Measurements from ENCODE around the gene C1orf87. TPM values are rescaled to one million over a fixed set of nuclear protein-coding genes. Genes with fewer than 3 reads are reported as not detected.

The C1orf87 gene
- total RNA-seq, 1 experiment from 2014 or later, result not detected

GRCh38 chr1:59973719-59974118, 99.9 kb downstream of the C1orf87 start:
- peaks cover 4% of the 10 kb centered on the region in 2 experiments; a peak in 2 of 4 replicates for H3K4me1 ChIP-seq (ENCODE audit: control insufficient read depth in 1 of 2, insufficient read depth in 2 of 2, low read length in 2 of 2)
- POLR2A ChIA-PET, result no interaction called here

More at GRCh38 chr1:59973719-59974118, 99.9 kb downstream of the C1orf87 start:
- Histone ChIP-seq H4K20me1 (ENCODE audit: insufficient read depth) (no peaks in the 10 kb centered on the region), H3K36me3 (ENCODE audit: control insufficient read depth in 1 of 2, insufficient read depth in 2 of 2, low read length in 2 of 2) (no peaks in the 10 kb centered on the region), H3K27me3 (ENCODE audit: insufficient read depth, low read length) (peaks cover 10% of the 10 kb centered on the region; the same call in 1 of the 2 replicates), H3K79me2 (ENCODE audit: insufficient read depth, low read length) (no peaks in the 10 kb centered on the region), H3K9ac (ENCODE audit: low read length) (no peak overlapping the region), H3K9me2 (ENCODE audit: insufficient read depth) (no peaks in the 10 kb centered on the region), H2AFZ (ENCODE audit: low read depth, low read length, poor library complexity, severe bottlenecking) (no peak overlapping the region), H3K27ac (ENCODE audit: low read depth, low read length) (no peak overlapping the region), H3K4me3 (replicated peaks in 1 of 2; ENCODE audit: low read depth in 1 of 2, low read length in 2 of 2) (no peak overlapping the region), H3K4me2 (ENCODE audit: low read length) (no peak overlapping the region), H3K9me3 (ENCODE audit: control insufficient read depth in 1 of 2, insufficient read depth in 1 of 2, low read depth in 1 of 2, low read length in 2 of 2) (no peaks in the 10 kb centered on the region)
- BruUV-seq (replicated peaks), result no TSS peak
- ATAC-seq (no peak), DNase-seq (ENCODE audit: low read depth, low spot score) (no peak)
- TF ChIP-seq SRF (IDR thresholded peaks at IDR 0.05; ENCODE audit: low read depth) (no peak), CEBPB (IDR thresholded peaks at IDR 0.05; ENCODE audit: low read depth) (no peak), SIN3A (IDR thresholded peaks at IDR 0.05; ENCODE audit: low read depth) (no peak)
- TF ChIP-seq, protein P1, sequence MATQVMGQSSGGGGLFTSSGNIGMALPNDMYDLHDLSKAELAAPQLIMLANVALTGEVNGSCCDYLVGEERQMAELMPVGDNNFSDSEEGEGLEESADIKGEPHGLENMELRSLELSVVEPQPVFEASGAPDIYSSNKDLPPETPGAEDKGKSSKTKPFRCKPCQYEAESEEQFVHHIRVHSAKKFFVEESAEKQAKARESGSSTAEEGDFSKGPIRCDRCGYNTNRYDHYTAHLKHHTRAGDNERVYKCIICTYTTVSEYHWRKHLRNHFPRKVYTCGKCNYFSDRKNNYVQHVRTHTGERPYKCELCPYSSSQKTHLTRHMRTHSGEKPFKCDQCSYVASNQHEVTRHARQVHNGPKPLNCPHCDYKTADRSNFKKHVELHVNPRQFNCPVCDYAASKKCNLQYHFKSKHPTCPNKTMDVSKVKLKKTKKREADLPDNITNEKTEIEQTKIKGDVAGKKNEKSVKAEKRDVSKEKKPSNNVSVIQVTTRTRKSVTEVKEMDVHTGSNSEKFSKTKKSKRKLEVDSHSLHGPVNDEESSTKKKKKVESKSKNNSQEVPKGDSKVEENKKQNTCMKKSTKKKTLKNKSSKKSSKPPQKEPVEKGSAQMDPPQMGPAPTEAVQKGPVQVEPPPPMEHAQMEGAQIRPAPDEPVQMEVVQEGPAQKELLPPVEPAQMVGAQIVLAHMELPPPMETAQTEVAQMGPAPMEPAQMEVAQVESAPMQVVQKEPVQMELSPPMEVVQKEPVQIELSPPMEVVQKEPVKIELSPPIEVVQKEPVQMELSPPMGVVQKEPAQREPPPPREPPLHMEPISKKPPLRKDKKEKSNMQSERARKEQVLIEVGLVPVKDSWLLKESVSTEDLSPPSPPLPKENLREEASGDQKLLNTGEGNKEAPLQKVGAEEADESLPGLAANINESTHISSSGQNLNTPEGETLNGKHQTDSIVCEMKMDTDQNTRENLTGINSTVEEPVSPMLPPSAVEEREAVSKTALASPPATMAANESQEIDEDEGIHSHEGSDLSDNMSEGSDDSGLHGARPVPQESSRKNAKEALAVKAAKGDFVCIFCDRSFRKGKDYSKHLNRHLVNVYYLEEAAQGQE (IDR thresholded peaks at IDR 0.05; ENCODE audit: low read depth), result no peak
- intact Hi-C loops (cut with micrococcal nuclease), result loop anchor here (10.0 kb wide), 3 partner anchors 441 to 1881 kb away; no protein-coding TSS in a partner anchor
- ChIA-PET CTCF (no interaction called here), RAD21 (ENCODE audit: low non-redundant PET in 1 of 2, low total read pairs in 2 of 2, uncharacterized antibody in 2 of 2, unreplicated experiment in 2 of 2) (no interaction called here)
